HG03378 (cell line): ENCODE data around the gene SYTL1.
"Not testable (repeated sequence)": the region's sequence is repeated elsewhere in the genome, so short reads cannot be mapped to it uniquely, and the experiment has no call there.

Experiments
- ATAC-seq: cut with Tn5 transposase; IDR thresholded peaks from one replicate; pipeline ENCODE4 v1.9.1; 2021; ENCODE audit warnings: mild to moderate bottlenecking, moderate library complexity; ENCODE audit not compliant: unreplicated experiment

The SYTL1 gene

DNA sequence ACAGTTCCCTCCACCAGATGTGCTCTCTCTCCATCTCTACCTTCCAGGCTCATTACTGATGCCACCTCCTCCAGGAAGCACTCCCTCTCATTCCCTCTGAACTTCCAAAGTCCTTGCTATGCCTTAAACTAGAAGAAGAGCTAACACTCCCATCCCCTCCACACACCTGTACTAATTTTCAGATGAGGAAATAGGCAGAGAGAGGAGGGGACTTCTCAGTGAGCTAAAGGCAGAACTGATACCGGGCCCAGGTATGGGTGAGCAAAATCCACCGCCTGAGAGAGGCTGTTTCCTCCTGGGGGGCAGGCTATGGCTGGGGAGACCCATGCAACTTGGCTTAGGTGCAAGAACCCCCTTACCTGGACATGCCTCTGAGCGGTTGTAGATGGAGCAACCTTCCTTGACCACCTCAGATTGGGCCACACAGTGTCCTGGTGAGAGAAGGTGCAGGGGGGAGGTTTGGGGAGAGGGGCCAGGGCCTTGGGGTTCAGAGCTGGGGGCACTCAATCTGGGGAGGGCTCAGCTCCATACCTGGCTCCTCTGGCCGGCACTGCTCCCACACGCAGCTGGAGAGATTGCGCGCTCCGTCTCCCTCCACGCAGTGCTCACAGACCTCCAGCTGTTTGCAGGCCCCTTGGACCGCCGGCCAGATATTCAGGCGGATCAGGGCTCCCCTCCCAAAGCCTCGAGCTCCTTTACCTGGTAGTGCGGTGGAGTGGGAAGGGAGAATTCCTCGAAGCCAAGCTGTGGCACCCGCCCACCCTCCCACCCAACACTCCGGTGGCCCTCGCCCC, 40.3 kb downstream of the SYTL1 start:
- no peak for ATAC-seq

DNA sequence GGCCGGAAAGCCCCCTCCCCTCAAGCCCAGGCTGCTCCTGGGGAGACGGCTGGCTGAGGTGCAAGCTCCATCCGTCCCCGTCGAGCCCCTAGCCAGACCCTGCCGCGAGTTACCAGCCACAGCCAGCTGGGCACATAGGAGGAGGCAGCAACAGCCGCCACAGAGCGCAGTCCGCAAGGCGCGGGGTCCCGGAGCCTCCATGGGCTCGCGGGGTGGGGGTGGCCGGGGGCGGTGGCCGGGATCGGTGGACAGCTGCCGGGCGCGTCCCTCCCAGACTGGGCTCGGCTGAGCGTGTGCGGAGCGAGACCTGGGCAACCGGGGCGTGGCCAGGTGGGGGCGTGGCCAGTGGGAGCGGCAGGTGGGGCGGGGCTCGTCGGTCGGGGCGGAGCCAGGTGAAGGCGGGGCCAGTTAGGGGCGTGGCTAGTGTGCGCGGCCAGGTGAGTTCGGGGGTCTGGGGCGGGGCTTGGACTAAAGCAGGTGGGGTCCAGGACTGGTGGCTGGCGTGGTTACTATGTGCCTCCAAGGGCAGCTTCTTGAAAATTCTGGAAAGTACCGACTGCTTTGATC, 41.3 kb downstream of the SYTL1 start, which contains the start of gene CD164L2:
CD164L2 (minus strand) TSS at position 295 of the 567 bp plus-strand sequence; CDS start at position 201, 94 bp downstream.
- ATAC-seq = no peak

DNA sequence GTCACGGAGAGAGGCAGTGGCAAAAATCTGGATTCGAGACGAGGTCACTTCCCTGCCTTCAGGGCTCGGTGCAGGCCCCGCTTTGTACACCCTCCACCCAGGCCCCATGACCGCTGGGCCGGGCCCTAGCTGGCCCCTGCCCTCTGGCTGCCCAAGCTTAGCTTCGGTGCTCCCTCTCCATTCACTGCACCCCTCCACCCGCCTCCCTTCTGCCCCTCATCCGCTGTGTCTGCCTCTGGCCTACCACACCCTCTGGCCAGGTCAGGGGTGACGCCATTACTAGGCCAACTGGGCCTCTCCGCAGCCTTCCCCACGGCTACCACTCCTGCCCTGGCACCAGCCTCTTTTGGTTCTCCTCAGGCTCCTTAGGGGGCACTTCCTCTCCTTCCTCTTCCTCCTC, 41.8 kb downstream of the SYTL1 start:
- ATAC-seq = no peak

DNA sequence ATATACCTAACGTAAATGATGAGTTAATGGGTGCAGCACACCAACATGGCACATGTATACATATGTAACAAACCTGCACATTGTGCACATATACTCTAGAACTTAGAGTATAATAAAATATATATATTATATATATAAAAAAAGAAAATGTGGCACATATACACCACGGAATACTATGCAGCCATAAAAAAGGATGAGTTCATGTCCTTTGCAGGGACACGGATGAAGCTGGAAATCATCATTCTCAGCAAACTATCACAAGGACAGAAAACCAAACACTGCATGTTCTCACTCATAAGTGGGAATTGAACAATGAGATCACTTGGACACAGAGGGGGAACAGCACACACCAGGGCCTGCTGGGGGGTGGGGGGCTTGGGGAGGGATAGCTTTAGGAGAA, 43.0 kb downstream of the SYTL1 start:
- ATAC-seq = not testable (repeated sequence)

DNA sequence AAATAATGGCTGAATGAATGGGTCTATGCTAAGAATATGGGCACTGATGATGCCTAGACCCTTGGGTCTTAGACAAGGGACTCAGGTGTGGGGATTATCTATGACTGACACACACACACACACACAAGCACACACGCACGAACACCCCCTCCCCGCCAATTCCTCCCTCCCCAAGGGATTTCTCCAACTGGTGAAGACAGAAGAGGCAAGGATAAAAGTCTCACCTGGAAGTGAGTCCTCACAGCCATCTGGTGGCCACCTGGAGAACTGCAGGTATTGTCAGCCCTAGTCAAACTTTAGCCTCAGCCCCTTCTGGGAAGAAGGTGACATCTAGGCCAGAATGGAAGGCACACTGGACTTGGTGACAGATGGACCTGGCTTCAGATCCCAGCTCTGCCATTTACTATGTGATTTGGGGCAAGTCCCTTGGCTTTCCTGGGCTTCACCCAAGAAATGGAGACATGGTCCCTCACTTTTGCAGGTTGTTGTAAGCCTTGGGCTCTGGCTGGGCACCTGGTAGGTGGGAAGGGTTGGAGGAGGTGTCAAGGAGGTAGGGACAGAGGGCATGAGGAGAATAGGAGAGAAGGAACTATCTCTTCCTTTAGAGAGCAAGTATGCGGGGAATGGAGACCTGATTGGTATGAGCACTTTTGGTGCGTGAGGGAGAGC, 46.6 kb downstream of the SYTL1 start:
- no peak for ATAC-seq

DNA sequence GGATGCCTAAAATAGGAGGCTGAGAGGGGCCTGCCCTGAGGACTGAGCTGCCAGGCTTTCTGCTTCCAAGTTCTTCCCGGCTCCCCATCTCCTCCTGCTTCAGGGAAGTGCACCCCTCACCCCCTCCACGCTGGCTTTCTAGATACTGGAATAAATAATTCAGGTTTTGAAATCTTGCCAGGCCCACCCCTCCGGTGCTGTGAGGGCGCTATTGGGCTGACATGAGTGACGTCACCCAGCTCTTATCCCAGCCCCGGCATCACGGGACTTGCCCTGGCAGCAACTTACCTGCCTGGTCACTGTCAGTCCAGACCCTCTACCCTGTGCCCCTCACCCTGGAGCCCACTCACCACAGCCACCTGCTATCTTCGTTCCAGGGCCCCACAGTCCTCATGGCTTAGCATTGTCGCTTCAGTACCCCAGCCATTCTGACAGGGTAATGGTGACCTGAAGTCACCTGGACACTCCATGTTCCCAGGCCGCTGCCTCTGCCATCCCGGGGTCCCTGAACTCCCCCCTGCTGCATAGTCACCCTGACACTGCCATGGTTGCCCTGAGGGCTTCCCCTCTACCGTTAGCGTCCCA, 49.8 kb downstream of the SYTL1 start:
- no peak for ATAC-seq

DNA sequence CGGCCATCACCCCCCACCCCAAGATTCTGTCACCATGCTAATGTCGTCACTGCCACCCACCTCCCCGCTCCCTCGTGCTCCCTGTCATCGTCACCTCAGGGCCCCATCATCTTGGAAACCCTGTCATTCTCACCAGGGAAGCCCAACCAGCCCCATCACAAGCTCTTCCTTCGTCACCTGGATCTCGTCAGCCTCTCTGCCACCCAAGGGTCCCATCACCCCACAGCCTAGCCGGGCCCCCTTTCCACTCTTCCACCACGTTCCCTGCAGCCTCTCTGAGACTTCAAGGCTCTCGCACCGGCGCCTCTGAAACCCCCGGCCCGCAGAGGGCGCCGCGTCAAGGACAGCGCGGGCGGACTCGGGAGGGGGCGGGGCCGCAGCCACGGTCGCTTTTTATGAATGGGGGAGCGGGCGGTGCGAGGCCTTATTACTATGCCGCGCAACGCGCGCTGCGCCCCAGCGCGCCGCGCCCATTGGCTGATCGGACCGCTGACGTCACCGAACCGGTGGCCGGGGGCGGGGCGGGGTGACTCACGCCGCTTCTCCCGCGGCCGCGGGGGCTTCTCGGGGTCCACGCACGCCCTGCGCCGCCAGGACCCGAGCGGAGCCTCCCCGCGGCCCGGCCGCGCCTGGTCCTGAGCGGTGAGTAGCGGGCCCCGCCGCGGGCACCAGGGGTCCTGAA, 50.4 kb downstream of the SYTL1 start, which contains the start of gene GPR3:
GPR3 (plus strand) TSS at position 527 of the 682 bp plus-strand sequence. CDS start 1,177 bp downstream, outside the sequence.
- no peak for ATAC-seq

DNA sequence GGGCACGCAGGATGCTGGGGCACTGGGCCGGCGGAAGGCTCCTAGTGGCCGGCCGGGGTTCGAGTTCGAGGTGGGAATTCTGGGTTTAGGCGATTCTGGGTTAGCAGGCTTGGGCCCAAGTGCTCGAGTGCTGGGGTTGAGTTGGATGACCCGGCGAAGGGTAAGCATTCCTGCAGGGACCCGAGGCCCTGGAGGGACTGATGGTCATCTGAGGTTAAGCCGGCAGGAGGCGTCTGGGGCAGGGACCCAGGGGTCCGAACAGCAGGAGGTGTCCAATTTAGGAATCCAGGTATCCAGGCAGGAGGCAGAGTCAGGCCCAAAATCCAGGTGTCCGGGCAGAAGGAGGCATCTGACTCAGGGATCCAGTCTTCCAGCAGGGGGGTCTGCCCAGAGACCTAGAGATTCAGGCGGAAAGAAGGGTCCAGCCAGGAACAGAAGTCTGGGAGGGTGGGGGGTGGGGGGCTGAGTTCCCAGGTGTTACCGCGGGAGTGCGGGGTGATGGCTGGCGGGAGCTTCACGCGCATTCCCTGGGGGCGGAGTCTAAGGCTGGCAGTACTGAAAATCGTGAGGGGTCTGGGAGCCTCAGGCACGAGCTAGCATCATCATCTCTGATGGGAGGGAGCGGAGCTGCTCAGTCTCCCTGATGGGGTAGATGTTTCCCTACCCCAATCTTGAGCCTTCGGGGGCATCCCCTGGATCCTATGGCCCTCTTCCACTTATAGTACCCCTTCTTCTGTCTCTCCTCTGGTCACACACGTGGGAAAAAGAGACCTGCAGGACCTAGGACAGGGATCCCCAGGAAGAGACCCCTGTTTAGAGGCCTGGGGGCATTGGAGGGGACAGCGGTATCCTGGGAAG, 51.2 kb downstream of the SYTL1 start:
- ATAC-seq = no peak

DNA sequence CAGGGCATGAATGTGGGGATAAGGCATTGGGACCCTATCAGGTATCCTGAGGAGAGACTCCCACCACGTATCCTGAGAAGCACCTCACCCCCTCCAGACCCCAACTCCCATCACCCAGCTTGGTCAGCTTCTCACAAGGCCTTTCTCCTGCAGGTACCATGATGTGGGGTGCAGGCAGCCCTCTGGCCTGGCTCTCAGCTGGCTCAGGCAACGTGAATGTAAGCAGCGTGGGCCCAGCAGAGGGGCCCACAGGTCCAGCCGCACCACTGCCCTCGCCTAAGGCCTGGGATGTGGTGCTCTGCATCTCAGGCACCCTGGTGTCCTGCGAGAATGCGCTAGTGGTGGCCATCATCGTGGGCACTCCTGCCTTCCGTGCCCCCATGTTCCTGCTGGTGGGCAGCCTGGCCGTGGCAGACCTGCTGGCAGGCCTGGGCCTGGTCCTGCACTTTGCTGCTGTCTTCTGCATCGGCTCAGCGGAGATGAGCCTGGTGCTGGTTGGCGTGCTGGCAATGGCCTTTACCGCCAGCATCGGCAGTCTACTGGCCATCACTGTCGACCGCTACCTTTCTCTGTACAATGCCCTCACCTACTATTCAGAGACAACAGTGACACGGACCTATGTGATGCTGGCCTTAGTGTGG, 51.9 kb downstream of the SYTL1 start:
- ATAC-seq = no peak

DNA sequence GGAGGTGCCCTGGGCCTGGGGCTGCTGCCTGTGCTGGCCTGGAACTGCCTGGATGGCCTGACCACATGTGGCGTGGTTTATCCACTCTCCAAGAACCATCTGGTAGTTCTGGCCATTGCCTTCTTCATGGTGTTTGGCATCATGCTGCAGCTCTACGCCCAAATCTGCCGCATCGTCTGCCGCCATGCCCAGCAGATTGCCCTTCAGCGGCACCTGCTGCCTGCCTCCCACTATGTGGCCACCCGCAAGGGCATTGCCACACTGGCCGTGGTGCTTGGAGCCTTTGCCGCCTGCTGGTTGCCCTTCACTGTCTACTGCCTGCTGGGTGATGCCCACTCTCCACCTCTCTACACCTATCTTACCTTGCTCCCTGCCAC, 52.4 kb downstream of the SYTL1 start:
- ATAC-seq = no peak

DNA sequence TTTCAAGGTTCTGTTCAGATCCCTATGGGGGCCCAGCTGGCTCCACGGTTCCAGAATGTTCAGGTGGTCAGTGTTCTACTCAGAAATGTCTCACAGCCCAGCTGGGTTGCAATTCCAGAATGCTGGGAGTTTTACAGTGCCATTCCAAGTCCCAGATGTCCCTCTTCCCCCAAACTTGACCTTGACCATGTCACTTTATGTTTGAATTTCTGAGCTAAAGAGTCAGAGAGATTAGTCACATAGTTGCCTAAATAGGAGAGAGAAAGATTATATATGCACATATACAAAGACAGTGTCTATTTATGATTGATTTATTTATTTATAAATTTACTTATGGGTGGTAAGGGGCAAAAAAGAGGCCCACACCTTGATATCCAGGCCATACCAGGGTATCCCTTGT, 53.1 kb downstream of the SYTL1 start:
- ATAC-seq = no peak

DNA sequence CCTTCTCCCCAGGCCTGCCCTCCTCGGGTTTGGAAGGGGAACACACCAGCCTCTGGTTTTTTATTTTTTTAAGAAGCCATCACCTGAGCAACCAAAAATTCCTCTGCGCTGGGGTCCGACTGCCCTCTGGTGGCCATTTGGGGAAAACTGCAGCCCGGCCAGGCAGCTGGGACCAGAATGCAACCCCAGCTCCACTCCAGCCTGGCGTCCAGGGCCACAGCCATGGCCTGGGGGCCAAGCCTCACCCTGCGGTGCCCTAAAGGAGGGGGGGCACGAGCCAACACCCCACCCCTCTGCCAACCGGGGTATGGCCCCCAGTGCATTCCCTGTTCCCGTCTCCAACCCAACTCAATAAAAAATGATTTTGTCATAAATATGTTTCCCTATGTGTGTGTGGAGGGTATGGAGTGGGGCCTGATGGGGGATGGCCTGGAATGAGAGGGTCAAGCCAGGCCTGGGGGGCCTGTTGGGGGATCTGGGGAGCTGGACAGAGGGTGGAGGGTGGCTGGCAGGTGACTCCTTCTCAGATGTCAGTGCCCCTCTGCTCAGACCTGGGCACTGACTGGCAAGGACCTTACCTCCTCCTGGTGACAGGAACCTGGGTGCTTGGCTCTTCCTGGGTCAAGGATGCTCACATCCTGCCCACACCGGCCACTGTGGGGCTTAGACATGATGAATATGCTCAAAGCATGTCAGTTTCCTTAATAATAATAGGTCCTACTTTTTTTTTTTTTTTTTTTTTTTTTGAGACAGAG, 53.8 kb downstream of the SYTL1 start:
- ATAC-seq = peak; percentile 39

DNA sequence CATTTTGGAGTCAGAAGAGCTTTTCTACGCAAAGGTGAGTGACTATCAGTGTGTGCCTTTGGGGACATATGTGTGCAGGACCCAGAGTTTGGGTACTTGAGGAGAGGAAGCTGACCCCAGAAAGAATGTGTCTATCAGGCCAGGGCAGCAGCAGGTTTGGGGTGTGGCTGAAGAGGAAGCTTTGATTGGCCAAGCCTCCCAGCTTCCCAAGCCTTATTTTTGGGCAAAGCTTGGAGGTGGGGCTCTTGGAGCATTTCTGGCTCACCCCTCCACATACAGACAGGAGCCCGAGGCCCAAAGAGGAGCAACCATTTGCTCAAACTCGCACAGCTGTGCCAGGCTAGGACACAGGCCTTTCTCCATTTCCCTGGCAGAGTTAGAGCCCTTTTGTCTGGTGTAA, 55.3 kb downstream of the SYTL1 start:
- no peak for ATAC-seq

DNA sequence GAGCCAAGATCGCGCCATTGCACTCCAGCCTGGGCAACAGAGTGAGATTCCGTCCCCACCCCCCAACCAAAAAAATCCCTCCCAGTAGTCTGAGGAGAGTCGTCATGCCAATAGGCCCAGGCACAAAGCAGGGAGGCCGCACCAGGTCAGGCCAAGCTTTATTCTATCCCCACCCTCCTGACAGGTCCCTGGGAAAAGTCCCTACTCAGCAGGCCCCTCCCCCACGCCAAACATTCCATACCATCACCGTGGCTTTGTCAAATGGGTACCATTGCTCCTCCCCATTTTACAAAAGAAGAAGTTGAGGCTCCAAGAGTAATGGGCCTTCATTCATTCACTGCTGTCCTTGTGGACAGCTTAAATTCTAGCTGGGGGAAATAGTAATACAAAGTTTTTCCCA, 55.9 kb downstream of the SYTL1 start:
- no peak for ATAC-seq

DNA sequence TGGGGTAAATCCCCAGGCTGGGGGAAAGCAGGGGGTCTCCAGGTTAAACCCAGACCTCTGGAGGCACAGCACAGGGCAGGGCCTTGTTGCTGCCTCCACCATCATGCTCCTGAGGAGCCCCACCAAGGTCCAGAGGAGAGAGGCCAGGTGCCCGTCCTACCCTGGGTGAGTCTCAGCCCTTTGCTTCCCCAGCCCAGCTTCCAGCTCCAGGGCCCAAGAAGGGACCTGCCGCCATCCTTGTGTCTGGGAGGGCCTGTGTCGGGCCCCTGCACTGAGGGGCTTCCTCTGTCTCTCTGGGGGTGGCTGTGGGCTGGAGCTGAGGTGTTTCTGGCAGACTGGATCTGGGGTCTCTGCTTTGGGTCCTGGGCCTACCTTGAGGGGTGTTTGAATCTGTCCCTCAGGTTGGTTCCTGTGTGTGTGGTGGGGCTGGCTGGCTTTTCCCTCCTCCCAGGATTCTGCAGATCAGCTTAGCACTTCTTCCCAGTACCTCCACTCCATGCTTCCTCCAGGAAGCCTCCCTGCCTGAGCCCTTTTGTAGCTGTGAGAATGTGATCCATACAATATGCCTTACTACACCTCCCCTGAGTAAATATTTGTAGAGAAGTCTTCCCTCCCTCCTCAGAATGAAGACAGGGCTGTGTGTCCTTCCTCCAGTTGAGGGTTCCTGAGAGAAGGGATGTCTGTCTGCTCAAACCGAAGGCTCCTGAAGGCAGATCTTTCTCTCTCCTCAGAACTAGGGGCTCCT, 56.8 kb downstream of the SYTL1 start:
- ATAC-seq = no peak

DNA sequence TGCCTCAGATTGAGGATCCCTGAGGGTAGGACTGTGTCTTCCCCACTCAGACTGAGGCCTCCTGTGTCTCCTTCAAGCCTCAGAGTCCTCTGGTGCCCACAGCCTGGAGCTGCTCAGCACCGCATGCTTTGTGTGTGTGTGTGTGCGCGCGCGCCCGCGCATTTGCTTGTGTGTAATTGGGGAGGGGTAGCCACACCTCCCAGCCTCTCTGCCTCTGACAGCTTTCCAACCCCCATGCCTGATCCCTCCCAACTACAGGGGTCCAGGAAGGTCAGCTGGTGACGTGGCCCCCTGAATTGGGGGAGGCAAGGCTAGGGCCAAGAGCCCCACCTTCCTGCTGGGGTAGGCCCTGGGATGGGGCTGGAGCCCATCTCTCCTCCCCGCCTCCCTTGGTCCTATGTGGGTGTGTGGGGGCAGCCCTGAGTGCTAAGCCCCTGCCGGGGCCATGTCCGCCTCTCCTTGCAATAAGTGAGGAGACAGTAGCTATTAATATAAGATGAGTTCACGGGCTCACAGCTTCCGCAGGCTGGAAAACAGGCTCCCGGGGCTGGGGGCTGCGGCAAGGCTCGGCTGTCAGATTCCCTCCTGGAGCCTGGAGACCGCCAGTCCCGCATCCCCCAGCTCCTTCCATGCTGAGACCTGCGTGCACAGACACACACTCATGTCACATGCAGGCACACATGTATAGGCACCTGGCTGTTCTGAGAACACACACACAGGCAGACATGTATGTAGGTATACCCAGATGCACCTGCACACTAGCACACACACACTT, 57.6 kb downstream of the SYTL1 start:
- ATAC-seq = no peak
